ENCODE data around the gene MCL1.
"Not testable (repeated sequence)": the region's sequence is repeated elsewhere in the genome, so short reads cannot be mapped to it uniquely, and the experiment has no call there.

The MCL1 gene

GRCh38 chr1:150579110-150579944, at the start of gene MCL1:
Gene MCL1, minus strand, starts transcription at chr1:150579610. Its CDS starts 80 bp downstream, at chr1:150579530.
- Histone ChIP-seq H3K36me3 (ENCODE audit: insufficient read depth) (peaks cover 41% of the 10 kb centered on the region), H3K79me2 (ENCODE audit: insufficient read depth, low read depth) (peaks cover 56% of the 10 kb centered on the region), H3K4me3 (IDR thresholded peaks at IDR 0.05; ENCODE audit: insufficient read depth, low read depth, low read length) (peak within 1 kb of the TSS; percentile 98), H3K4me2 (peak within 1 kb of the TSS; percentile 99), H2AFZ (ENCODE audit: low read depth) (peak within 1 kb of the TSS; percentile 73), H3K27me3 (ENCODE audit: insufficient read depth, low read depth) (no peaks in the 10 kb centered on the region), H3K9ac (peak within 1 kb of the TSS; percentile 92), H3K4me1 (ENCODE audit: low read depth, poor library complexity, severe bottlenecking) (peaks cover 46% of the 10 kb centered on the region), H4K20me1 (ENCODE audit: insufficient read depth) (peaks cover 47% of the 10 kb centered on the region), H3K27ac (peak within 1 kb of the TSS; percentile 78)
- peak; percentile 39; the same call in 1 of the 2 replicates for TF ChIP-seq CTCF (conservative IDR thresholded peaks at IDR 0.05; ENCODE audit: low read depth, low read length)

DNA sequence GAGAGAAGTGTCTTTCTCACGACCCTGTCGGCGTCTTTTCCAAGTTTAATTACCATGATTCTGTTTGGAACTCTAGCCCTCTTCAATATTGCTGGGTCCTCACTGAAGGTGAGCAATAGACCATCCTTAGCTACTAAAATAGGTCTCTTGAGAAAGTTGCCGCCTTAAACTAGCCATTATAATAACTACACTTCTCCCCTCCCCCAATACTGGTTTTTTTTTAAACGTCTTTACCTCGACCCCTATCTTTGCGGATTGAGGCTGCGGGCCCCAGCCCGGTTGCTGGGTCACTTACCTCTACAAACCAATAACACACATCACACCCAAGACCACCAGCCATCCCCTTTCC, 49.3 kb upstream of the MCL1 start:
- Histone ChIP-seq H3K9ac (peak overlapping the region; percentile 90), H3K27me3 (ENCODE audit: insufficient read depth, low read depth) (no peaks in the 10 kb centered on the region), H3K4me2 (peak overlapping the region; percentile 84), H2AFZ (ENCODE audit: low read depth) (peak overlapping the region; percentile 62), H3K4me1 (ENCODE audit: low read depth, poor library complexity, severe bottlenecking) (peaks cover 23% of the 10 kb centered on the region), H3K4me3 (IDR thresholded peaks at IDR 0.05; ENCODE audit: insufficient read depth, low read depth, low read length) (peak overlapping the region; percentile 99), H3K79me2 (ENCODE audit: insufficient read depth, low read depth) (peaks cover 42% of the 10 kb centered on the region), H3K36me3 (ENCODE audit: insufficient read depth) (peaks cover 24% of the 10 kb centered on the region; the same call in 1 of the 2 replicates), H4K20me1 (ENCODE audit: insufficient read depth) (peaks cover 3% of the 10 kb centered on the region; the same call in 1 of the 2 replicates), H3K27ac (peak overlapping the region; percentile 85)
- 0 out of 2 replicates have a peak, but pooled peaks have one; percentile 27 for TF ChIP-seq CTCF (conservative IDR thresholded peaks at IDR 0.05; ENCODE audit: low read depth, low read length)

GRCh38 chr1:150627826-150628410, 48.5 kb upstream of the MCL1 start:
- Histone ChIP-seq H4K20me1 (ENCODE audit: insufficient read depth) (peaks cover 3% of the 10 kb centered on the region; the same call in 1 of the 2 replicates), H2AFZ (ENCODE audit: low read depth) (no peak overlapping the region), H3K36me3 (ENCODE audit: insufficient read depth) (peaks cover 27% of the 10 kb centered on the region; the same call in 1 of the 2 replicates), H3K27ac (peak overlapping the region; percentile 85; the same call in 1 of the 2 replicates), H3K79me2 (ENCODE audit: insufficient read depth, low read depth) (peaks cover 42% of the 10 kb centered on the region), H3K27me3 (ENCODE audit: insufficient read depth, low read depth) (no peaks in the 10 kb centered on the region), H3K4me1 (ENCODE audit: low read depth, poor library complexity, severe bottlenecking) (peaks cover 28% of the 10 kb centered on the region), H3K4me3 (IDR thresholded peaks at IDR 0.05; ENCODE audit: insufficient read depth, low read depth, low read length) (peak overlapping the region; percentile 99), H3K9ac (peak overlapping the region; percentile 90), H3K4me2 (peak overlapping the region; percentile 84)
- TF ChIP-seq CTCF (conservative IDR thresholded peaks at IDR 0.05; ENCODE audit: low read depth, low read length) = no peak

DNA sequence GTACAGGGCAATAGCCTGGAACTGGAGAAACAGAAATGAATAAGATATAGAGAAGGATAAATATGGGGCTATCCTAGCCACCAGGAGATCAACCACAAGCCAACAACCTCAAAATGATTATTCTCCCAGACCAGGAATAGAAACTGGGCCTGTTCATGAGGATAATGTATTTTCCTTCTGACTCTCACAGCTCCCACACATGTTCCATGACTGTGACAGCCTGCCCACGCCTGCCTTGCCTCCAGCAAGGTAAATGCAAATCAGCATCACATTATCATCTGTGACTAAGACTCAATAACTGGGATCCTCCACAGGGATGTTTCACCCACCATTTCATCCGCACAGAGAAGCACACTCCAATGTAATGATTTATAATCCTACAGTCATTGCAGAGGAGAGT, 46.7 kb upstream of the MCL1 start:
- H3K4me1 ChIP-seq (ENCODE audit: low read depth, poor library complexity, severe bottlenecking) = peaks cover 44% of the 10 kb centered on the region

GRCh38 chr1:150624546-150624945, 45.1 kb upstream of the MCL1 start:
- not testable (repeated sequence) for H3K4me3 ChIP-seq (IDR thresholded peaks at IDR 0.05; ENCODE audit: insufficient read depth, low read depth, low read length); H2AFZ ChIP-seq (ENCODE audit: low read depth); H3K4me2 ChIP-seq; H3K27me3 ChIP-seq (ENCODE audit: insufficient read depth, low read depth); H3K27ac ChIP-seq; H4K20me1 ChIP-seq (ENCODE audit: insufficient read depth); H3K9ac ChIP-seq
- Histone ChIP-seq H3K4me1 (ENCODE audit: low read depth, poor library complexity, severe bottlenecking) (peaks cover 54% of the 10 kb centered on the region), H3K79me2 (ENCODE audit: insufficient read depth, low read depth) (peaks cover 34% of the 10 kb centered on the region), H3K36me3 (ENCODE audit: insufficient read depth) (peaks cover 32% of the 10 kb centered on the region; the same call in 1 of the 2 replicates)

More for the DNA sequence above, 46.7 kb upstream of the MCL1 start:
- Histone ChIP-seq H3K9ac (no peak overlapping the region), H3K27me3 (ENCODE audit: insufficient read depth, low read depth) (no peaks in the 10 kb centered on the region), H2AFZ (ENCODE audit: low read depth) (no peak overlapping the region), H4K20me1 (ENCODE audit: insufficient read depth) (peaks cover 3% of the 10 kb centered on the region; the same call in 1 of the 2 replicates), H3K27ac (no peak overlapping the region), H3K4me2 (no peak overlapping the region), H3K79me2 (ENCODE audit: insufficient read depth, low read depth) (peaks cover 42% of the 10 kb centered on the region), H3K36me3 (ENCODE audit: insufficient read depth) (peaks cover 32% of the 10 kb centered on the region; the same call in 1 of the 2 replicates), H3K4me3 (IDR thresholded peaks at IDR 0.05; ENCODE audit: insufficient read depth, low read depth, low read length) (no peak overlapping the region)
- TF ChIP-seq CTCF (conservative IDR thresholded peaks at IDR 0.05; ENCODE audit: low read depth, low read length) = no peak

GRCh38 chr1:150624134-150624533, 44.7 kb upstream of the MCL1 start:
- not testable (repeated sequence) for H3K27ac ChIP-seq; H4K20me1 ChIP-seq (ENCODE audit: insufficient read depth); H3K4me3 ChIP-seq (IDR thresholded peaks at IDR 0.05; ENCODE audit: insufficient read depth, low read depth, low read length); H3K9ac ChIP-seq; H3K4me2 ChIP-seq; H3K27me3 ChIP-seq (ENCODE audit: insufficient read depth, low read depth); H2AFZ ChIP-seq (ENCODE audit: low read depth)
- H3K4me1 ChIP-seq (ENCODE audit: low read depth, poor library complexity, severe bottlenecking) = peaks cover 56% of the 10 kb centered on the region
- H3K36me3 ChIP-seq (ENCODE audit: insufficient read depth) = peaks cover 32% of the 10 kb centered on the region; the same call in 1 of the 2 replicates
- H3K79me2 ChIP-seq (ENCODE audit: insufficient read depth, low read depth) = peaks cover 34% of the 10 kb centered on the region

Data from KMS-11 (cell line).